AG04450 (cell line): ENCODE measurements around the gene PRM1. TPM values are rescaled to one million over a fixed set of nuclear protein-coding genes. Genes with fewer than 3 reads are reported as not detected.

Experiments
- CTCF ChIA-PET: fragments of 300-600, 350-600 bp; formaldehyde crosslinking; extraction: SDS; loops from one replicate; lab custom pipeline; 2022; ENCODE audit warnings: antibody characterized with exemption, inconsistent platforms; lab: Charles Lee
- POLR2A ChIA-PET: fragments of 350-600 bp; formaldehyde crosslinking; extraction: SDS; loops from one replicate; lab custom pipeline; 2021; ENCODE audit warnings: antibody characterized with exemption, inconsistent platforms; lab: Yijun Ruan, JAX
- DNase-seq: peaks from one replicate; pipeline ENCODE4 v3.0.0-alpha.2; 2011; ENCODE audit warnings: low read depth, low spot score
- H3K27ac ChIP-seq: one replicate; pipeline ENCODE4 v1.5.1; 2012; ENCODE audit warnings: low read depth, low read length, control low read depth
- H3K27me3 ChIP-seq: one replicate; pipeline ENCODE4 v1.6.0; 2012; ENCODE audit warnings: low read length; ENCODE audit not compliant: control insufficient read depth, insufficient read depth
- H3K4me3 ChIP-seq: 2 replicates; pipeline ENCODE4 v1.5.1; 2011; ENCODE audit warnings: mild to moderate bottlenecking, low read depth, low read length, control low read depth
- H3K9me3 ChIP-seq: 2 replicates; pipeline ENCODE4 v1.5.1; 2012; ENCODE audit warnings: low read length; ENCODE audit not compliant: control insufficient read depth, insufficient read depth
- polyA plus RNA-seq: library from polyadenylated mRNA; depleted of rRNA; stranded (reverse); fragments of >200 nt; gene quantifications from 2 replicates; pipeline ENCODE4 v1.2.3, GENCODE V29; 2011
- TF ChIP-seq, protein P1 (sequence below): IDR thresholded peaks from 2 replicates; pipeline ENCODE4 v1.5.1; 2011; ENCODE audit warnings: low read depth, low read length, control low read depth, inconsistent platforms

PRM1 gene
- polyA plus RNA-seq, 1 experiment: not detected

DNA sequence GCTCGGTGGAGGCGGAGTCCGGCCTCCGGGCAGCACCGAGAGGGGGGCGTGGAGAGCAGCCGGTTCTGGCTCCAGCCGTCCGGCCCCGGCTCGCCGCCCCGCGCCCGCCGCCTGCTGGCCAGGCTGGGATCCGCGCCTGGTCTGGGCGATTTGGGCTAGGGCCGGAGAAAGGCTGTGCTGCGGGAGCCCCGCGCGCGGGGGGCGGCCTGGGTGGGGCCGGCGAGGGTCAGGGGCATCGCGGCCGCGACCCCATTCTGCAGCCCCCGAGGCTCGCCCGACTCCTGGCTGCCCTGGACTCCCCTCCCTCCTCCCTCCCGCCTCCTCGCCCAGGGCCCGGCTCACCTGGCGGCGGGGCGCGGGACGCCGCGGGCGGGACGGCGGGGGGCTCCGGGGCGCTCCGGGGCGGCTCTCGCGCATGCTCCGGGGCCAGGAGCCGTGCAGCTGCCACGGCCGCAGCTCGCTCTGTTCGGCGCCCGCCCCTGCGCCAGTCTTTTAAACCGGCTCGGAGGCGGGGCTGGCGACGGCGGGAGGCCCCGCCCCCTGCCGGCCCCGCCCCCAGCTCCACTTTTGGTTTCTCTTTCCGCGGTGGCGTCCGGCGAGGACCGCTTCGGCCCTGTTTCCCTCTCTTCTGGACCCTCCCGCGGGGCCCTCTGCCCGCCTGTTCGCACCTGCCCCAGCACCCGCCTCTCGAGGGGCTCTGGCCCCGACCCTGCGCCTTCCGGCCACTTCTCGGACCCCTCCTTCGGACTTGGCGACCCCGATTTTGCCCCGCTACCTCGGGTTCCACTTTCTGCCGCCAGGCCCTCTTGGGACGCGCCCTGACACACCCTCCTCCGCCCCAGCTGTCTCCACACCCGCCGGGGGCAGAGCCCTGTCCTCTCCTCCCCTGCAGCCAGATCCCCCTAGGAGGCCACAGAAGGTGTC is 25.1 kb downstream of the PRM1 start, which contains the start of gene SOCS1:
TSS of gene SOCS1 (minus strand) at position 468 of the 924 bp plus-strand sequence. CDS start 726 bp downstream, outside the sequence.
- peaks cover 2% of the 10 kb centered on the region for H3K27me3 ChIP-seq
- ChIA-PET CTCF (interaction anchor here (0.6 to 6.2 kb wide), 42 partner anchors 17 to 557 kb away, joined by 3 to 92 read pairs (median 4); partner anchors contain the start of gene PRM3), POLR2A (interaction anchor here (0.6 to 2.8 kb wide), 70 partner anchors 8 to 487 kb away, joined by 3 to 39 read pairs (median 5); partner anchors contain the start of genes DEXI and TXNDC11)
- H3K27ac ChIP-seq: peak within 1 kb of the TSS; percentile 97
- TF ChIP-seq, protein P1, sequence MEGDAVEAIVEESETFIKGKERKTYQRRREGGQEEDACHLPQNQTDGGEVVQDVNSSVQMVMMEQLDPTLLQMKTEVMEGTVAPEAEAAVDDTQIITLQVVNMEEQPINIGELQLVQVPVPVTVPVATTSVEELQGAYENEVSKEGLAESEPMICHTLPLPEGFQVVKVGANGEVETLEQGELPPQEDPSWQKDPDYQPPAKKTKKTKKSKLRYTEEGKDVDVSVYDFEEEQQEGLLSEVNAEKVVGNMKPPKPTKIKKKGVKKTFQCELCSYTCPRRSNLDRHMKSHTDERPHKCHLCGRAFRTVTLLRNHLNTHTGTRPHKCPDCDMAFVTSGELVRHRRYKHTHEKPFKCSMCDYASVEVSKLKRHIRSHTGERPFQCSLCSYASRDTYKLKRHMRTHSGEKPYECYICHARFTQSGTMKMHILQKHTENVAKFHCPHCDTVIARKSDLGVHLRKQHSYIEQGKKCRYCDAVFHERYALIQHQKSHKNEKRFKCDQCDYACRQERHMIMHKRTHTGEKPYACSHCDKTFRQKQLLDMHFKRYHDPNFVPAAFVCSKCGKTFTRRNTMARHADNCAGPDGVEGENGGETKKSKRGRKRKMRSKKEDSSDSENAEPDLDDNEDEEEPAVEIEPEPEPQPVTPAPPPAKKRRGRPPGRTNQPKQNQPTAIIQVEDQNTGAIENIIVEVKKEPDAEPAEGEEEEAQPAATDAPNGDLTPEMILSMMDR: peak; percentile 64
- peak; percentile 66 for DNase-seq
- H3K9me3 ChIP-seq: no peaks in the 10 kb centered on the region; the same call in 1 of the 2 replicates
- H3K4me3 ChIP-seq: peak within 1 kb of the TSS; percentile 97

DNA sequence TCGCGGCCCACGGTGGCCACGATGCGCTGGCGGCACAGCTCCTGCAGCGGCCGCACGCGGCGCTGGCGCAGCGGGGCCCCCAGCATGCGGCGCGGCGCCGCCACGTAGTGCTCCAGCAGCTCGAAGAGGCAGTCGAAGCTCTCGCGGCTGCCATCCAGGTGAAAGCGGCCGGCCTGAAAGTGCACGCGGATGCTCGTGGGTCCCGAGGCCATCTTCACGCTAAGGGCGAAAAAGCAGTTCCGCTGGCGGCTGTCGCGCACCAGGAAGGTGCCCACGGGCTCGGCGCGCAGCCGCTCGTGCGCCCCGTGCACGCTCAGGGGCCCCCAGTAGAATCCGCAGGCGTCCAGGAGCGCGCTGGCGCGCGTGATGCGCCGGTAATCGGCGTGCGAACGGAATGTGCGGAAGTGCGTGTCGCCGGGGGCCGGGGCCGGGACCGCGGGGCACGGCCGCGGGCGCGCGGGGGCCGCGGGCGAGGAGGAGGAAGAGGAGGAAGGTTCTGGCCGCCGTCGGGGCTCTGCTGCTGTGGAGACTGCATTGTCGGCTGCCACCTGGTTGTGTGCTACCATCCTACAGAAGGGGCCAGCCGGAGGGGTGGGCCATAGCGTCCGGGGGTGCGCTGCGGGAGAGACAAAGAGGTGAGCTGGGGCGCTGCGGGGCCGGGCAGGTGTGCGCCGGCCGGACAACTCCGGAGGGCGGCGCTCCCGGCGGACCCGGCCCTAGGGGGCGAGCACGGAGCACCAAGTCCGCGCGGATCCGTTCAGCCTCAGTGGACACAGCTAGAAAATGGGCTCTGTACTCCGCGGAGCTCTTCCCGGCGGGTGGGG is 26.0 kb downstream of the PRM1 start:
- H3K27me3 ChIP-seq: no peaks in the 10 kb centered on the region
- ChIA-PET CTCF (interaction anchor here (0.6 to 6.2 kb wide), 36 partner anchors 36 to 307 kb away, joined by 3 to 92 read pairs (median 4); no protein-coding TSS in a partner anchor), POLR2A (interaction anchor here (0.5 to 2.8 kb wide), 62 partner anchors 22 to 488 kb away, joined by 3 to 39 read pairs (median 5); partner anchors contain the start of genes DEXI and TXNDC11)
- no peaks in the 10 kb centered on the region; the same call in 1 of the 2 replicates for H3K9me3 ChIP-seq
- H3K4me3 ChIP-seq: peak overlapping the region; percentile 97
- peak overlapping the region; percentile 65 for H3K27ac ChIP-seq
- no peak for DNase-seq
- TF ChIP-seq, protein P1: no peak

DNA sequence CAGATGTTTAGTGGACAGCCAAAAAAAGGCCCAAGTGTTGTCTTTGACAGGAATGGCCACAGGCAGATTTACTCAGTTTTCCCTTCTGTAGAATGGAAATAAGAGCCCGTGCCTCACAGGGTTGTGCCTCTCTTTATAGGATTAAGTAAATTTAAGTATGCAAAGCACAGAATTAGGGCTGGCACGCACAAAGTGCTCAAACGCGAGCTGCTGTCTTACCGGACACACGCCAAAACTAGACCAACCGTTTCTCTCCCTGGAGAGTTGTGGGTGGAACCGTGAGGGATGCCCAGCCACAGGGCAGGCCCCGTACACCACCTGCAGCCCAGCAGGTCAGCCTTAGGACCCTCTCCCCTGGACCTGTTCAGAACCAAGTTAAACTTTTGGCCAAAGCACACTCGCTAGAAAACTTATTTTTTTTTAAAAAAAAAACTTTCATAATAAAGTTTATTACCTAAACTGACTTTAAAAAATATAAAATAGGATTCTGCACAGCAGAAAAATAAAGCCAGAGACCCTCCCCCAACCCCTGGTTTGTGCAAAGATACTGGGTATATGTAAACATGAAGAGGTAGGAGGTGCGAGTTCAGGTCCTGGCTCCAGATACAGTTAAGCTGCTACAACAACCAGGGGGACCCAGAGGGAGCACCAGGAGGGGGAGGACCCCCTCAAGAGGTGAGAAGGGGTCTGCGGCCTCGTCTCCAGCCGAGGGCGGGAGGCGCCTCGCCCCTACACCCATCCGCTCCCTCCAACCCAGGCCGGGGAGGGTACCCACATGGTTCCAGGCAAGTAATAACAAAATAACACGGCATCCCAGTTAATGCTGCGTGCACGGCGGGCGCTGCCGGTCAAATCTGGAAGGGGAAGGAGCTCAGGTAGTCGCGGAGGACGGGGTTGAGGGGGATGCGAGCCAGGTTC is 26.9 kb downstream of the PRM1 start:
- Histone ChIP-seq H3K27me3 (no peaks in the 10 kb centered on the region), H3K27ac (peak overlapping the region; percentile 65), H3K9me3 (peaks cover 6% of the 10 kb centered on the region; the same call in 1 of the 2 replicates), H3K4me3 (peak overlapping the region; percentile 97)
- no peak for DNase-seq
- CTCF ChIA-PET: interaction anchor here (0.6 to 6.2 kb wide), 15 partner anchors 43 to 306 kb away, joined by 3 to 92 read pairs (median 7); no protein-coding TSS in a partner anchor
- POLR2A ChIA-PET: interaction anchor here (0.5 to 2.8 kb wide), 19 partner anchors 53 to 290 kb away, joined by 3 to 39 read pairs (median 5); no protein-coding TSS in a partner anchor
- TF ChIP-seq, protein P1: no peak
